NOMO-1 treated with dmso at 0.1 percent for 144 hours (cell line): ENCODE data around the gene CRAMP1.
A peak's percentile ranks its signal among the peaks of the same experiment; 100 is the strongest.
"Not testable (repeated sequence)": the region's sequence is repeated elsewhere in the genome, so short reads cannot be mapped to it uniquely, and the experiment has no call there.

Source experiments
- DNase-seq: peaks from one replicate; lab custom pipeline; 2025; ENCODE audit not compliant: unreplicated experiment; lab: John Stamatoyannopoulos, UW

The CRAMP1 gene

DNA sequence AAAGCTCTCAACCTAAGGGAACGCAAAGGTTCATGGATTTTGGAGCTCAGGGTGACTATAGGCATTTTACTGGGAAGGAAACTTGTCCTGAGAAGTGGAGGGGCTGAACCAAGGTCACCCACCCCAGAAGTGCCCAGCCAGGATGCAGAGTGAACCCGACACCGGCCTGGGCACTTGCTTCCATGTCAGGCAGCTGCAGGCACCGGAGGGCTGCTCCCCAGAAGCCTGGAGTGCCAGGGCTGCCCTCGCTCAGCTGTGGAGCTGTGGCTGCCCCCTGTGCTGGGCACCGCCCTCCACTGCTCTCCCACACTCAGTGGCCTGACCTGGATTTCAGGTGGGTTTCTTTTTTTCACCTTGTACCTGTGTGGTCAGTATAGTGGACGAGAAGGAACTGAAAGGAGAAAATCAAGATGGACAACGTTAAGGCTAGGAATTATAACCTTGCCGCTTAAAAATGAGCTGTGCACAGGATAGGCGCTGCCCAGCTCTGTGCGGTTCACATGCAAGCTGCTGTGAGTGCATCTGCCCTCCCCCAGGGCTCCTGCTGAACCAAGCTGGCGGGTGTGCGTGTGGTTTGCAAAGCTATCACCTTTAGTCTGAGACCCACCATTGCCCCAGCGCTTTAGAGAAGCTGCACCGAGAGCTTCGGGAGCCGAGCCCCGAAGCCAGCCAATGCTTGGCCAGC lies 96.1 kb downstream of the CRAMP1 start:
- DNase-seq, result no peak

- DNase-seq, result no peak
These were observed 96.6 kb downstream of the CRAMP1 start for GRCh38 chr16:1708768-1709180.

DNA sequence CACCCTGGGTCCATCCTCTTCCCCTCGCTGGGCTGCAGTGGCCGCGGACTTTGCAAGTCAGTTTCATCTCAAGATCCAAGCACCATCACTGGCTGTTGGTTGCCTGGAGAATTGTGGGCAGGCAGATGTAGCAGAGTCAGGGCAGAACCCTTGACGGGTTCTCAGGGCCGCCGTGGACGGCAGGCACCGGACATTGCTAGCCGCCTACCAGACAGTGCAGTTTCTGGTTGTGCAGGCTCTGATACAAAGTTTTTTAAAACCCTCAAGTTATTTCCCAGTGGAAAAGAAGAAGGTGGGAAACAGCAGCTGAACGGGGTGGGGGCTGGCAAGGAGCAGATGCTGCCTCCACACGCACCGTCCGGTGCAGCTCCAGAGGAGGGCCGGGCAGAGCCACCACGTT lies 97.2 kb downstream of the CRAMP1 start:
- DNase-seq, result no peak

DNA sequence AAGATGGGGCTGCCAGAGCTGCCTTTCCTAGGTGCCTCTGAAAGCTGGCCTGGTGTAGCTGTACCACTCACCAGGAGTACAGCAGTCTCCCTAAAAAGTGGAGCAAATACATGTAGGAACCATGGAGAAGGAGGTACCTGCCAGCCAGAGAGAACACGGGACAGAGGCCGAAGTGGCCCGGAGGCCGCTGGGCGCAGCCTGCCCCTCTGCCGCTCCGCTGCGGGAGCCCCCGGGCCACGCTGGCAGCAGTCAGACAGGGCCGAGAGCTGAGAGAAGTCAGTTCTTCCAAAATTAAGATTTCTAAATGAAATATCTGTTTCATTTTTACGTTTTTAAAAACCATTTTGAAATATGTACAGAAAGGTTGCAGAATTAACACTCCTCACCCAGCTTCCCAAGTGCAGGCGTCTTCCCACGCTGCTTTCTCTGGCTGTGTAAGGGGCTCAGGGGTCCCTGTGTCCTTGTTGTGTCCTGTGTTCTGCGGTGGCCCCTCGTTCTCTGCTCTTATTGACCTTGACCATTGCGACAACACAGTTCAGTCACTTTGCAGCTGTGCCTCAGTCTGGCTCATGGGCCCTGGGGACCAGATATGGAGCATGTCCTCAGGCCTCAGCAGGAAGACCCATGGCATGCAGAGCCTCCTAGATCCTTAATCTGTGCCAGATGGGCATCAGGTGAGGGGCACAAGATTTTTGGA lies 98.8 kb downstream of the CRAMP1 start:
- DNase-seq, result no peak

DNA sequence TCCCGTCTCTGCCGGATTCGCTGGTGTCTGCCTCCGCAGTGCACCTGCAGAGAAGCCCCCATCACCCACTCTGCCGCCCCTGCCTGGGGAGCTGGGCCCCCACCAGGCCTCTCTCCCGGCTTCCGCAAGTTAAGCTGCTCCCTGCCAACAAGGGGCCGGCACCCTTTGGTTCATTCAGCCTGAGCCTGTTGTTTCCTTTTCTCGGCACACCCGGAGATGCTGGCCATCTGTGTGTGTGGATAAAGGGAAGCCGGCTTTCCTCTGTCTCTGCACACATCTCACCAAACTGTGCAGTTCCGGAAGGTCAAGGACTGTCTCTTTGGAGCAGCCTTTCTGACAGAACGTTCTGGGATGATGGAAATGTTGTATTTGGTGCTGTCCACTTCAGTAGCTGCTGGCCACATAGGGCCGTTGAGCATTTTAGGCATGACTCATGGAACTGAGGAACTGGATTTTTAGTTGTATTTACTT lies 100.7 kb downstream of the CRAMP1 start:
- no peak for DNase-seq

- no peak for DNase-seq
These were observed 101.2 kb downstream of the CRAMP1 start for GRCh38 chr16:1713331-1713730.

DNA sequence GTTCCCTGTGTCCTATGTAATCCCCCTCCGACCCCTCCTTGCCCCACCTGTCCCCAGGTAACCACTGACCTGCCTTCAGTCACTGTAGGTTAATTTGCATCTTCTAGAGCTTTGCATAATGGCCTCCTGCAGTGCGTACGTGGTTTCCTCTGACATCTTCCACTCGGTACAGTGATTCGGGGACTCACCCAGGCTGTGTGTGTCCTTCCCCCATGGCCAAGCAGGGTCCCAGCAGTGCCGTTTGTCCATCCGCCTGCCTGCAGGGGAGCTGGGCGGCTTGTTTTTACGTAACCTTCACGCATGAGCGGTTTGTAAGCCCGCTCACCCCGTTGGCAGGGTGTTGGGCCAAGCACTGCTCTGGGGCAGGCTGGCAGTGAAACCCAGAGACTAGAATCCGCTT lies 101.8 kb downstream of the CRAMP1 start:
- DNase-seq, result no peak

- DNase-seq, result no peak
These were observed 103.1 kb downstream of the CRAMP1 start for GRCh38 chr16:1715220-1715619.

GRCh38 chr16:1718236-1718635 lies 106.1 kb downstream of the CRAMP1 start:
- not testable (repeated sequence) for DNase-seq

GRCh38 chr16:1719559-1720229 lies 107.5 kb downstream of the CRAMP1 start:
- peak; percentile 35 for DNase-seq

DNA sequence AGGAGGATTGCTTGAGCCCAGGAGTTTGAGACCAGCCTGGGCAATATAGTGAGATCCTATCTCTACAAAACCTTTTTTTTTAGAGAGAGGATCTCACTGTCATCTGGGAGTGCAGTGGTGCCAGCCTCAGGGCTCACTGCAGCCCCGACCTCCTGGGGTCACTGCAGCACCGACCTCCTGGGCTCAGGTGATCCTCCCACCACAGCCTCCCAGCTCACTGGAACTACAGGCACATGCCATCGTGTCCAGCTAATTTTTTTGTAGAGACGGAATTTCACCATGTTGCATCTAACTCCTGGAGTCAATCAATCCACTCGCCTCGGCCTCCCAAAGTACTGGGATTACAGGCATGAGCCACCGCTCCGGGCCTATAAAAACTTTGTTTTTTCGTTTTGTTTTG lies 109.2 kb downstream of the CRAMP1 start:
- DNase-seq, result no peak

GRCh38 chr16:1723450-1724147 lies 111.4 kb downstream of the CRAMP1 start:
- peak; percentile 3 for DNase-seq

- no peak for DNase-seq
These were observed 112.3 kb downstream of the CRAMP1 start for GRCh38 chr16:1724491-1724890.

GRCh38 chr16:1726661-1727502 lies 114.7 kb downstream of the CRAMP1 start:
- no peak for DNase-seq
